Transverse colon (tissue), 4 donors: Measurements from ENCODE around the gene FBXL17.

Source experiments
- CTCF ChIP-seq, 5 experiments: fragments of 200-600 bp in 3 of 5; fragments of 450-650 bp in 2 of 5; sonication (generic) in 3 of 5; IDR thresholded peaks; 1 replicate in 2 of 5; 2 replicates in 3 of 5; pipeline ENCODE4 v1.5.1; 2016 to 2017; ENCODE audit warnings: antibody characterized with exemption in 5 of 5, inconsistent platforms in 3 of 5, mild to moderate bottlenecking in 2 of 5, moderate library complexity in 1 of 5
- EP300 ChIP-seq: sonication (generic); formaldehyde crosslinking; IDR thresholded peaks from one replicate; pipeline ENCODE4 v1.6.1; 2017; ENCODE audit warnings: antibody characterized with exemption, low read depth
- POLR2A ChIP-seq: fragments of 450-650 bp; IDR thresholded peaks from one replicate; pipeline ENCODE4 v1.6.1; 2016; ENCODE audit warnings: antibody characterized with exemption, mild to moderate bottlenecking, moderate library complexity
- POLR2AphosphoS5 ChIP-seq, 3 donors: sonication (generic); formaldehyde crosslinking; IDR thresholded peaks; one replicate each; pipeline ENCODE4 v1.6.1; 2016; ENCODE audit warnings: antibody characterized with exemption in 3 of 3

GRCh38 chr5:108093186-108093585 lies 288.7 kb downstream of the FBXL17 start:
- TF ChIP-seq CTCF (IDR thresholded peaks at IDR 0.05) (no peak), POLR2A (no peak), EP300 (no peak), POLR2AphosphoS5 (IDR thresholded peaks at IDR 0.05) (no peak)
